Left ventricle myocardium inferior (tissue), 1 donor: ENCODE results near the gene PPP1R13B. TPM values are rescaled to one million over a fixed set of nuclear protein-coding genes. Genes with fewer than 3 reads are reported as not detected.

Source experiments
- DNase-seq: peaks from one replicate; pipeline ENCODE4 v3.0.0-alpha.2; 2020
- H3K27ac ChIP-seq: fragments of 200-600 bp; replicated peaks from 2 replicates; pipeline ENCODE4 v1.8.0; 2021
- H3K27me3 ChIP-seq: fragments of 200-600 bp; 2 replicates; pipeline ENCODE4 v1.8.0; 2021; ENCODE audit warnings: low read depth
- H3K36me3 ChIP-seq: fragments of 200-600 bp; 2 replicates; pipeline ENCODE4 v1.8.0; 2021
- H3K4me1 ChIP-seq: fragments of 200-600 bp; 2 replicates; pipeline ENCODE4 v1.8.0; 2021
- H3K4me3 ChIP-seq: fragments of 200-600 bp; 2 replicates; pipeline ENCODE4 v1.8.0; 2021; ENCODE audit warnings: mild to moderate bottlenecking, moderate library complexity
- H3K9me3 ChIP-seq: fragments of 200-600 bp; replicated peaks from 2 replicates; pipeline ENCODE4 v1.8.0; 2021
- CTCF ChIP-seq: fragments of 200-600 bp; IDR thresholded peaks from 2 replicates; pipeline ENCODE4 v1.8.0; 2021; ENCODE audit warnings: antibody characterized with exemption, mild to moderate bottlenecking, borderline replicate concordance
- intact Hi-C: fragments of 100-400 bp; cut with micrococcal nuclease; formaldehyde crosslinking; loops from one replicate; pipeline ENCODE4 v1.11.0; 2022
- total RNA-seq: library from RNA; stranded (reverse); fragmentation: NEBNext Ultra II Directional; extraction: Animal tissue kit (Norgen Biotek cat#: 25700); gene quantifications from one replicate; pipeline ENCODE4 v1.2.1, GENCODE V29; 2021
- donor health status: DM: no; HTN: yes; CAD: no; lungs with severe emphysema.

PPP1R13B gene
- total RNA-seq, 1 donor from 2014 or later = 104 TPM

GRCh38 chr14:103749860-103750259 is 97.5 kb downstream of the PPP1R13B start:
- Histone ChIP-seq H3K9me3 (no peaks in the 10 kb centered on the region), H3K27me3 (no peaks in the 10 kb centered on the region), H3K4me3 (no peak overlapping the region), H3K36me3 (peaks cover 93% of the 10 kb centered on the region), H3K27ac (no peak overlapping the region), H3K4me1 (no peaks in the 10 kb centered on the region)
- TF ChIP-seq CTCF = no peak
- intact Hi-C loops = no loop called here
- DNase-seq = no peak

GRCh38 chr14:103749452-103749851 is 97.9 kb downstream of the PPP1R13B start:
- Histone ChIP-seq H3K36me3 (peaks cover 97% of the 10 kb centered on the region), H3K27me3 (no peaks in the 10 kb centered on the region), H3K9me3 (no peaks in the 10 kb centered on the region), H3K4me1 (no peaks in the 10 kb centered on the region), H3K27ac (no peak overlapping the region), H3K4me3 (no peak overlapping the region)
- no peak for DNase-seq
- TF ChIP-seq CTCF = no peak
- intact Hi-C loops = no loop called here

GRCh38 chr14:103748534-103748857 is 98.9 kb downstream of the PPP1R13B start:
- H3K36me3 ChIP-seq = peaks cover 99% of the 10 kb centered on the region
- intact Hi-C loops = no loop called here
- no peak for TF ChIP-seq CTCF

GRCh38 chr14:103746701-103747100 is 100.7 kb downstream of the PPP1R13B start:
- Histone ChIP-seq H3K27ac (no peak overlapping the region), H3K27me3 (no peaks in the 10 kb centered on the region), H3K36me3 (peaks cover 99% of the 10 kb centered on the region), H3K4me3 (no peak overlapping the region), H3K4me1 (peaks cover 5% of the 10 kb centered on the region), H3K9me3 (no peaks in the 10 kb centered on the region)
- intact Hi-C loops = no loop called here
- DNase-seq = no peak
- TF ChIP-seq CTCF = no peak

More at GRCh38 chr14:103748534-103748857, 98.9 kb downstream of the PPP1R13B start:
- no peak for DNase-seq
- Histone ChIP-seq H3K4me1 (no peaks in the 10 kb centered on the region), H3K27ac (no peak overlapping the region), H3K9me3 (no peaks in the 10 kb centered on the region), H3K27me3 (no peaks in the 10 kb centered on the region), H3K4me3 (no peak overlapping the region)

GRCh38 chr14:103745424-103745823 is 102.0 kb downstream of the PPP1R13B start:
- no peak for DNase-seq
- Histone ChIP-seq H3K4me1 (peaks cover 11% of the 10 kb centered on the region), H3K27me3 (no peaks in the 10 kb centered on the region), H3K36me3 (peaks cover 99% of the 10 kb centered on the region), H3K9me3 (no peaks in the 10 kb centered on the region), H3K27ac (no peak overlapping the region), H3K4me3 (no peak overlapping the region)
- TF ChIP-seq CTCF = no peak
- intact Hi-C loops = no loop called here
